ENCODE results near the gene TM2D3.

TM2D3 gene

GRCh38 chr15:101660005-101660404, 7.8 kb upstream of the TM2D3 start:
- Histone ChIP-seq H3K36me3 (replicated peaks; ENCODE audit: insufficient read depth, low read length) (no peaks in the 10 kb centered on the region), H4K20me1 (ENCODE audit: insufficient read depth, low read length) (no peaks in the 10 kb centered on the region), H3K4me3 (ENCODE audit: low read length) (no peak overlapping the region), H3K4me1 (ENCODE audit: low read length) (no peaks in the 10 kb centered on the region), H3K79me2 (ENCODE audit: low read length) (no peaks in the 10 kb centered on the region), H2AFZ (ENCODE audit: low read length) (no peak overlapping the region), H3K9me3 (replicated peaks; ENCODE audit: insufficient read depth, low read length) (no peaks in the 10 kb centered on the region), H3K27ac (ENCODE audit: low read length) (no peak overlapping the region), H3F3A (ENCODE audit: insufficient read depth, low read length) (no peaks in the 10 kb centered on the region), H3K9ac (ENCODE audit: low read length) (no peak overlapping the region), H3K9me2 (replicated peaks; ENCODE audit: insufficient read depth, low read length) (no peaks in the 10 kb centered on the region), H3K4me2 (ENCODE audit: low read depth, low read length) (no peak overlapping the region), H3K27me3 (replicated peaks; ENCODE audit: insufficient read depth, low read length) (no peaks in the 10 kb centered on the region)
- DNase-seq, result no peak
- no peak for TF ChIP-seq EZH2phosphoT487 (IDR thresholded peaks at IDR 0.05; ENCODE audit: low read length)
- no peak for TF ChIP-seq CTCF (IDR thresholded peaks at IDR 0.05; ENCODE audit: low read length)
- TF ChIP-seq EZH2 (optimal IDR thresholded peaks at IDR 0.05; ENCODE audit: low read depth, low read length), result no peak

GRCh38 chr15:101657968-101658784, 6.0 kb upstream of the TM2D3 start:
- peaks cover 7% of the 10 kb centered on the region; the same call in 1 of the 2 replicates for H3K4me1 ChIP-seq (ENCODE audit: low read length)
- no peaks in the 10 kb centered on the region for H3K9me2 ChIP-seq (replicated peaks; ENCODE audit: insufficient read depth, low read length)
- H3K9ac ChIP-seq (ENCODE audit: low read length), result no peak overlapping the region
- TF ChIP-seq EZH2 (optimal IDR thresholded peaks at IDR 0.05; ENCODE audit: low read depth, low read length), result no peak
- no peak for TF ChIP-seq CTCF (IDR thresholded peaks at IDR 0.05; ENCODE audit: low read length)
- TF ChIP-seq EZH2phosphoT487 (IDR thresholded peaks at IDR 0.05; ENCODE audit: low read length), result no peak
- H3K27ac ChIP-seq (ENCODE audit: low read length), result no peak overlapping the region
- no peaks in the 10 kb centered on the region for H3K9me3 ChIP-seq (replicated peaks; ENCODE audit: insufficient read depth, low read length)
- no peaks in the 10 kb centered on the region for H3K27me3 ChIP-seq (replicated peaks; ENCODE audit: insufficient read depth, low read length)
- no peaks in the 10 kb centered on the region for H3K36me3 ChIP-seq (replicated peaks; ENCODE audit: insufficient read depth, low read length)
- no peaks in the 10 kb centered on the region for H3K79me2 ChIP-seq (ENCODE audit: low read length)
- H2AFZ ChIP-seq (ENCODE audit: low read length), result no peak overlapping the region
- DNase-seq, result no peak
- H3K4me3 ChIP-seq (ENCODE audit: low read length), result no peak overlapping the region
- peaks cover 6% of the 10 kb centered on the region; the same call in 1 of the 2 replicates for H3F3A ChIP-seq (ENCODE audit: insufficient read depth, low read length)
- no peak overlapping the region for H3K4me2 ChIP-seq (ENCODE audit: low read depth, low read length)
- no peaks in the 10 kb centered on the region for H4K20me1 ChIP-seq (ENCODE audit: insufficient read depth, low read length)

GRCh38 chr15:101657171-101657570, 5.0 kb upstream of the TM2D3 start:
- H3K4me3 ChIP-seq (ENCODE audit: low read length), result no peak overlapping the region
- H3K4me1 ChIP-seq (ENCODE audit: low read length), result peaks cover 11% of the 10 kb centered on the region; the same call in 1 of the 2 replicates
- no peaks in the 10 kb centered on the region for H4K20me1 ChIP-seq (ENCODE audit: insufficient read depth, low read length)
- no peaks in the 10 kb centered on the region for H3K9me3 ChIP-seq (replicated peaks; ENCODE audit: insufficient read depth, low read length)
- H2AFZ ChIP-seq (ENCODE audit: low read length), result no peak overlapping the region
- H3K79me2 ChIP-seq (ENCODE audit: low read length), result peaks cover 8% of the 10 kb centered on the region
- H3K4me2 ChIP-seq (ENCODE audit: low read depth, low read length), result no peak overlapping the region
- no peaks in the 10 kb centered on the region for H3K27me3 ChIP-seq (replicated peaks; ENCODE audit: insufficient read depth, low read length)
- DNase-seq, result no peak
- H3K9ac ChIP-seq (ENCODE audit: low read length), result no peak overlapping the region
- H3F3A ChIP-seq (ENCODE audit: insufficient read depth, low read length), result peaks cover 6% of the 10 kb centered on the region; the same call in 1 of the 2 replicates
- TF ChIP-seq EZH2 (optimal IDR thresholded peaks at IDR 0.05; ENCODE audit: low read depth, low read length) (no peak), CTCF (IDR thresholded peaks at IDR 0.05; ENCODE audit: low read length) (no peak), EZH2phosphoT487 (IDR thresholded peaks at IDR 0.05; ENCODE audit: low read length) (no peak)
- no peaks in the 10 kb centered on the region for H3K9me2 ChIP-seq (replicated peaks; ENCODE audit: insufficient read depth, low read length)
- H3K27ac ChIP-seq (ENCODE audit: low read length), result no peak overlapping the region
- H3K36me3 ChIP-seq (replicated peaks; ENCODE audit: insufficient read depth, low read length), result no peaks in the 10 kb centered on the region
